GM12801 (cell line): Measurements from ENCODE around the gene MX1.

Experiments used
- CTCF ChIP-seq: IDR thresholded peaks from one replicate; pipeline ENCODE4 v1.5.1; 2011; ENCODE audit warnings: control low read depth; ENCODE audit not compliant: insufficient read length; ENCODE audit errors: extremely low read depth

MX1 gene

GRCh38 chr21:41407541-41408460 lies 18.2 kb upstream of the MX1 start:
- no peak for TF ChIP-seq CTCF

- no peak for TF ChIP-seq CTCF
These were observed 15.7 kb upstream of the MX1 start for GRCh38 chr21:41410361-41410760.

- TF ChIP-seq CTCF = no peak
These were observed 15.1 kb upstream of the MX1 start for GRCh38 chr21:41410767-41411448.

GRCh38 chr21:41411449-41412089 lies 14.5 kb upstream of the MX1 start:
- no peak for TF ChIP-seq CTCF

- no peak for TF ChIP-seq CTCF
These were observed 7.6 kb upstream of the MX1 start for GRCh38 chr21:41418393-41418792.

- no peak for TF ChIP-seq CTCF
These were observed 6.9 kb upstream of the MX1 start for GRCh38 chr21:41418956-41419680.
